Neural cell (in vitro differentiated cells): ENCODE measurements around the gene PKNOX2. TPM values are rescaled to one million over a fixed set of nuclear protein-coding genes. Genes with fewer than 3 reads are reported as not detected.

ENCODE experiments used
- H2AFZ ChIP-seq: fragments of 200-600, 300-800 bp; sonication (generic), shearing (Covaris generic); 2 replicates; pipeline ENCODE4 v1.6.0; 2014; ENCODE audit warnings: low read depth, mild to moderate bottlenecking, antibody characterized with exemption, low read length, moderate library complexity
- H3F3A ChIP-seq: fragments of 200-600 bp; shearing (Covaris generic); 2 replicates; pipeline ENCODE4 v1.6.1; 2016; ENCODE audit warnings: mild to moderate bottlenecking, moderate library complexity, mixed read lengths, antibody characterized with exemption, low read length; ENCODE audit not compliant: insufficient read depth, poor library complexity, severe bottlenecking
- H3K27ac ChIP-seq: fragments of 200-600, 300-800 bp; sonication (generic), shearing (Covaris generic); 2 replicates; pipeline ENCODE4 v1.5.1; 2014; ENCODE audit warnings: mild to moderate bottlenecking, low read length, moderate library complexity
- H3K27me3 ChIP-seq: fragments of 300-800, 200-600 bp; sonication (generic), shearing (Covaris generic); 2 replicates; pipeline ENCODE4 v1.6.0; 2014; ENCODE audit warnings: mild to moderate bottlenecking, low read depth, low read length, moderate library complexity; ENCODE audit not compliant: insufficient read depth
- H3K36me3 ChIP-seq: fragments of 300-800, 200-600 bp; sonication (generic), shearing (Covaris generic); 2 replicates; pipeline ENCODE4 v1.5.1; 2014; ENCODE audit warnings: mild to moderate bottlenecking, antibody characterized with exemption, low read length, moderate library complexity; ENCODE audit not compliant: insufficient read depth
- H3K4me2 ChIP-seq: fragments of 300-800, 200-600 bp; sonication (generic), shearing (Covaris generic); 2 replicates; pipeline ENCODE4 v1.6.0; 2014; ENCODE audit warnings: mild to moderate bottlenecking, low read length
- H3K4me3 ChIP-seq: fragments of 300-800, 200-600 bp; sonication (generic), shearing (Covaris generic); 2 replicates; pipeline ENCODE4 v1.5.1; 2014; ENCODE audit warnings: mild to moderate bottlenecking, low read length, moderate library complexity
- H3K79me2 ChIP-seq: fragments of 200-600 bp; shearing (Covaris generic); replicated peaks from 2 replicates; pipeline ENCODE4 v1.6.0; 2014; ENCODE audit warnings: mild to moderate bottlenecking, low read length, moderate library complexity; ENCODE audit not compliant: insufficient read depth
- H3K9ac ChIP-seq: fragments of 300-800, 200-600 bp; sonication (generic), shearing (Covaris generic); 2 replicates; pipeline ENCODE4 v1.6.1; 2016; ENCODE audit warnings: mild to moderate bottlenecking, low read length, mixed read lengths
- H3K9me2 ChIP-seq: fragments of 200-600 bp; shearing (Covaris generic); 2 replicates; pipeline ENCODE4 v1.6.1; 2016; ENCODE audit warnings: mild to moderate bottlenecking, low read length, mixed read lengths; ENCODE audit not compliant: insufficient read depth
- H3K9me3 ChIP-seq: fragments of 200-600, 300-800 bp; sonication (generic), shearing (Covaris generic); 2 replicates; pipeline ENCODE4 v1.6.1; 2016; ENCODE audit warnings: mild to moderate bottlenecking, mixed run types, low read length, moderate library complexity, mixed read lengths
- H4K20me1 ChIP-seq: fragments of 200-600 bp; shearing (Covaris generic); 2 replicates; pipeline ENCODE4 v1.6.1; 2016; ENCODE audit warnings: mild to moderate bottlenecking, mixed run types; ENCODE audit not compliant: insufficient read depth
- CTCF ChIP-seq: fragments of 450-650 bp; IDR thresholded peaks from 2 replicates; pipeline ENCODE4 v1.5.1; 2014; ENCODE audit warnings: antibody characterized with exemption, mild to moderate bottlenecking, moderate library complexity; ENCODE audit not compliant: poor library complexity, severe bottlenecking
- EP300 ChIP-seq: fragments of 450-650 bp; conservative IDR thresholded peaks from 2 replicates; pipeline ENCODE4 v1.6.1; 2014; ENCODE audit warnings: antibody characterized with exemption, mild to moderate bottlenecking, moderate library complexity; ENCODE audit not compliant: poor library complexity, severe bottlenecking
- EZH2 ChIP-seq: fragments of 200-600, 300-800 bp; shearing (Covaris generic), sonication (generic); IDR thresholded peaks from 2 replicates; pipeline ENCODE4 v1.6.1; 2014; ENCODE audit warnings: antibody characterized with exemption, low read length, borderline replicate concordance, mild to moderate bottlenecking; ENCODE audit not compliant: insufficient read depth, poor library complexity, severe bottlenecking
- MXI1 ChIP-seq: fragments of 450-650 bp; conservative IDR thresholded peaks from 2 replicates; pipeline ENCODE4 v1.6.1; 2014; ENCODE audit warnings: antibody characterized with exemption, mild to moderate bottlenecking; ENCODE audit not compliant: poor library complexity, severe bottlenecking
- POLR2AphosphoS5 ChIP-seq: IDR thresholded peaks from 2 replicates; pipeline ENCODE4 v1.6.1; 2012
- RAD21 ChIP-seq: fragments of 450-650 bp; conservative IDR thresholded peaks from 2 replicates; pipeline ENCODE4 v1.6.1; 2014; ENCODE audit warnings: antibody characterized with exemption, mild to moderate bottlenecking, moderate library complexity
- SMC3 ChIP-seq: fragments of 450-650 bp; conservative IDR thresholded peaks from 2 replicates; pipeline ENCODE4 v1.6.1; 2014; ENCODE audit warnings: antibody characterized with exemption, mild to moderate bottlenecking, moderate library complexity; ENCODE audit not compliant: poor library complexity
- TAF1 ChIP-seq: IDR thresholded peaks from 2 replicates; pipeline ENCODE4 v1.6.1; 2012; ENCODE audit warnings: low read depth
- polyA plus RNA-seq: library from polyadenylated mRNA; depleted of rRNA; stranded (reverse); fragments of >200 nt; gene quantifications from 2 replicates; pipeline ENCODE4 v1.2.3, GENCODE V29; 2014
- TF ChIP-seq, protein P1 (sequence below): IDR thresholded peaks from 2 replicates; pipeline ENCODE4 v1.6.1; 2012; ENCODE audit warnings: borderline replicate concordance

PKNOX2 gene
- polyA plus RNA-seq, 1 donor from 2014 or later: 0.99 TPM

GRCh38 chr11:125192183-125192582, 27.6 kb downstream of the PKNOX2 start:
- H3K27me3 ChIP-seq: no peaks in the 10 kb centered on the region
- no peak overlapping the region for H3K4me3 ChIP-seq
- H3K79me2 ChIP-seq: peaks cover 1% of the 10 kb centered on the region
- no peaks in the 10 kb centered on the region for H3K36me3 ChIP-seq
- no peaks in the 10 kb centered on the region for H3F3A ChIP-seq
- H2AFZ ChIP-seq: no peak overlapping the region
- H3K9me3 ChIP-seq: no peaks in the 10 kb centered on the region
- no peak overlapping the region for H3K4me2 ChIP-seq
- H3K27ac ChIP-seq: no peak overlapping the region
- no peaks in the 10 kb centered on the region for H3K9me2 ChIP-seq
- H4K20me1 ChIP-seq: no peaks in the 10 kb centered on the region
- H3K9ac ChIP-seq: peak overlapping the region; percentile 20
- TF ChIP-seq MXI1: no peak
- TF ChIP-seq SMC3: no peak
- TF ChIP-seq EP300: no peak
- TF ChIP-seq, protein P1, sequence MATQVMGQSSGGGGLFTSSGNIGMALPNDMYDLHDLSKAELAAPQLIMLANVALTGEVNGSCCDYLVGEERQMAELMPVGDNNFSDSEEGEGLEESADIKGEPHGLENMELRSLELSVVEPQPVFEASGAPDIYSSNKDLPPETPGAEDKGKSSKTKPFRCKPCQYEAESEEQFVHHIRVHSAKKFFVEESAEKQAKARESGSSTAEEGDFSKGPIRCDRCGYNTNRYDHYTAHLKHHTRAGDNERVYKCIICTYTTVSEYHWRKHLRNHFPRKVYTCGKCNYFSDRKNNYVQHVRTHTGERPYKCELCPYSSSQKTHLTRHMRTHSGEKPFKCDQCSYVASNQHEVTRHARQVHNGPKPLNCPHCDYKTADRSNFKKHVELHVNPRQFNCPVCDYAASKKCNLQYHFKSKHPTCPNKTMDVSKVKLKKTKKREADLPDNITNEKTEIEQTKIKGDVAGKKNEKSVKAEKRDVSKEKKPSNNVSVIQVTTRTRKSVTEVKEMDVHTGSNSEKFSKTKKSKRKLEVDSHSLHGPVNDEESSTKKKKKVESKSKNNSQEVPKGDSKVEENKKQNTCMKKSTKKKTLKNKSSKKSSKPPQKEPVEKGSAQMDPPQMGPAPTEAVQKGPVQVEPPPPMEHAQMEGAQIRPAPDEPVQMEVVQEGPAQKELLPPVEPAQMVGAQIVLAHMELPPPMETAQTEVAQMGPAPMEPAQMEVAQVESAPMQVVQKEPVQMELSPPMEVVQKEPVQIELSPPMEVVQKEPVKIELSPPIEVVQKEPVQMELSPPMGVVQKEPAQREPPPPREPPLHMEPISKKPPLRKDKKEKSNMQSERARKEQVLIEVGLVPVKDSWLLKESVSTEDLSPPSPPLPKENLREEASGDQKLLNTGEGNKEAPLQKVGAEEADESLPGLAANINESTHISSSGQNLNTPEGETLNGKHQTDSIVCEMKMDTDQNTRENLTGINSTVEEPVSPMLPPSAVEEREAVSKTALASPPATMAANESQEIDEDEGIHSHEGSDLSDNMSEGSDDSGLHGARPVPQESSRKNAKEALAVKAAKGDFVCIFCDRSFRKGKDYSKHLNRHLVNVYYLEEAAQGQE: no peak
- no peak for TF ChIP-seq RAD21
- no peak for TF ChIP-seq CTCF
- no peak for TF ChIP-seq POLR2AphosphoS5
- no peak for TF ChIP-seq EZH2
- TF ChIP-seq TAF1: no peak

DNA sequence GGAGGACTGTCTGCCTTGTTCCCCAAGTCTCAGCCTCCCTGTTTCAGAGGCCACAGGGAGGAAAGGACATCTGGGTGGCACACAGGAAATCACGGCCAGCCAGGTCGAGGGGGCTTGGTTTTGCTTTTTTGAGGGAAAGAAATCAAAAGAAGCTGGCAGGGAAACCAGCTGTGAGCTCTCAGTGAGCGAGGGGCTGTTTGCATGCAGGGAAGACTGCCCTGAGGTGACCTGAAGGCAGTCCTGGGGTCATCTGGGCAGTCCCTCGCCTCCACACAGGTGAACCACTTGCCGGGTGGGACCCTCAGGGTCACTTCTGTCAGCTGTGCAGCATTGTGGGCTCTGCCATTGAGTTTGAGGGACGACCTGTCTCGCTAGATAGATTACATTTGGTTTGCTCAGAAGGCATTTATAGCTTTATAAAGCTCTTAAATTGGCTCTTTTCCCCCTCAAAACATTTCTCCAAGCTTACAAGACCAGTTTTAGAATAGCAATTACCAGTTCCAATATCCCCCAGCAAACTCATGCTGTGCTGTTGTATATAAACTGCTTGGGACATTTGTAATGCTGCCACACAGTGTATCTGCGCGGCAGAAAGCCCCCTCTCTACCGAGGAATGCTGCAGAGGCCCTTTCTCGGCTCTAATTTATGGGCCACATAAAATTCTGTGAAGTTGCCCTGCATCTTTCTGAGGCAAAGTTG, 28.3 kb downstream of the PKNOX2 start:
- H3K27ac ChIP-seq: no peak overlapping the region
- no peak overlapping the region for H3K4me3 ChIP-seq
- no peaks in the 10 kb centered on the region for H3K9me3 ChIP-seq
- H4K20me1 ChIP-seq: no peaks in the 10 kb centered on the region
- no peaks in the 10 kb centered on the region for H3K79me2 ChIP-seq
- no peak overlapping the region for H3K9ac ChIP-seq
- no peaks in the 10 kb centered on the region for H3F3A ChIP-seq
- H3K36me3 ChIP-seq: no peaks in the 10 kb centered on the region
- H2AFZ ChIP-seq: no peak overlapping the region
- H3K4me2 ChIP-seq: no peak overlapping the region
- no peaks in the 10 kb centered on the region for H3K9me2 ChIP-seq
- TF ChIP-seq TAF1 (no peak), EP300 (no peak), EZH2 (no peak), POLR2AphosphoS5 (no peak), CTCF (no peak), RAD21 (no peak), SMC3 (no peak), MXI1 (no peak)
- TF ChIP-seq, protein P1: no peak
- H3K27me3 ChIP-seq: no peaks in the 10 kb centered on the region
